IPS-20b (cell line): ENCODE results near the gene SORCS3.
"Not testable (repeated sequence)": the region's sequence is repeated elsewhere in the genome, so short reads cannot be mapped to it uniquely, and the experiment has no call there.

Experiments
- H3K27ac ChIP-seq: one replicate; pipeline ENCODE4 v1.5.1; 2013; ENCODE audit warnings: low read length
- H3K27me3 ChIP-seq: 2 replicates; pipeline ENCODE4 v1.6.1; 2013; ENCODE audit warnings: mild to moderate bottlenecking, low read length, inconsistent platforms; ENCODE audit not compliant: insufficient read depth
- H3K36me3 ChIP-seq: 2 replicates; pipeline ENCODE4 v1.6.1; 2013; ENCODE audit warnings: low read depth, mild to moderate bottlenecking, inconsistent platforms, low read length, moderate library complexity; ENCODE audit not compliant: insufficient read depth
- H3K4me1 ChIP-seq: 2 replicates; pipeline ENCODE4 v1.6.1; 2013; ENCODE audit warnings: mild to moderate bottlenecking, control low read depth, inconsistent platforms, low read length, moderate library complexity; ENCODE audit not compliant: insufficient read depth
- H3K4me3 ChIP-seq: 2 replicates; pipeline ENCODE4 v1.5.1; 2013; ENCODE audit warnings: mild to moderate bottlenecking, low read length, inconsistent platforms
- H3K9ac ChIP-seq: 2 replicates; pipeline ENCODE4 v1.6.1; 2013; ENCODE audit warnings: low read depth, mild to moderate bottlenecking, inconsistent platforms, low read length, moderate library complexity
- H3K9me3 ChIP-seq: 2 replicates; pipeline ENCODE4 v1.6.1; 2013; ENCODE audit warnings: mild to moderate bottlenecking, low read depth, low read length, inconsistent platforms; ENCODE audit not compliant: insufficient read depth

The SORCS3 gene

DNA sequence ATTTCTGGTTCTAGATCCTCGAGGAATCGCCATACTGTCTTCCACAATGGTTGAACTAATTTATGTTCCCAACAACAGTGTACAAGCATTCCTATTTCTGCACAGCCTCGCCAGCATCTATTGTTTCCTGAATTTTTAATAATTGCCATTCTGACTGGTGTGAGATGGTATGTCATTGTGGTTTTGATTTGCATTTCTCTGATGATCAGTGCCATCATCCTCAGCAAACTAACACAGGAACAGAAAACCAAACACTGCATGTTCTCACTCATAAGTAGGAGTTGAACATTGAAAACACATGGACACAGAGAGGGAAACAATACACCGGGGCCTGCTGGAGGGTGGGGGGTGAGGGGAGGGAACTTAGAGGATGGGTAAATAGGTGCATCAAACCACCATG, 62.2 kb downstream of the SORCS3 start:
- not testable (repeated sequence) for H3K4me3 ChIP-seq, H3K27ac ChIP-seq, H3K36me3 ChIP-seq, H3K9ac ChIP-seq, H3K9me3 ChIP-seq, H3K4me1 ChIP-seq, H3K27me3 ChIP-seq

DNA sequence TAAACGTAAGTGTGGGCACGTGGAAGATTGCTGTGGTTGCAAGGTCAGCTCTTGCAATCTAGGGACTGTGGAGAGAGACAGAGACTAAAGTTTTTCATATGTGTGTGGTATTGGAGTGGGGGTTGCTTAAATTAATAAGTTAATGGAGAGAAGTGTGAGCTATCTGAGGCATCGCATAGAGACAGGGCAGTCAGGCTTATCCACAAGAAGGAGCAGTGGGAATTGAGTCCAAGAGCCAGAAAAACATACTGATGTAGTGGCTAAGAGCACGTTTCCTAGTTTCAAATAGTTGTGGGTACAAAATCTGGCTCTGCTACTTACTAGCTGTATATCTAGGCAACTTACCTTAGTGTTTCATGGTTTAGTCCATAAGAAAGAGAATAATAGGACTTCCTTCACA, 65.8 kb downstream of the SORCS3 start:
- Histone ChIP-seq H3K4me1 (peaks cover 16% of the 10 kb centered on the region; the same call in 1 of the 2 replicates), H3K9me3 (no peaks in the 10 kb centered on the region), H3K36me3 (no peaks in the 10 kb centered on the region), H3K9ac (no peak overlapping the region), H3K27ac (no peak overlapping the region), H3K27me3 (no peaks in the 10 kb centered on the region), H3K4me3 (no peak overlapping the region)

DNA sequence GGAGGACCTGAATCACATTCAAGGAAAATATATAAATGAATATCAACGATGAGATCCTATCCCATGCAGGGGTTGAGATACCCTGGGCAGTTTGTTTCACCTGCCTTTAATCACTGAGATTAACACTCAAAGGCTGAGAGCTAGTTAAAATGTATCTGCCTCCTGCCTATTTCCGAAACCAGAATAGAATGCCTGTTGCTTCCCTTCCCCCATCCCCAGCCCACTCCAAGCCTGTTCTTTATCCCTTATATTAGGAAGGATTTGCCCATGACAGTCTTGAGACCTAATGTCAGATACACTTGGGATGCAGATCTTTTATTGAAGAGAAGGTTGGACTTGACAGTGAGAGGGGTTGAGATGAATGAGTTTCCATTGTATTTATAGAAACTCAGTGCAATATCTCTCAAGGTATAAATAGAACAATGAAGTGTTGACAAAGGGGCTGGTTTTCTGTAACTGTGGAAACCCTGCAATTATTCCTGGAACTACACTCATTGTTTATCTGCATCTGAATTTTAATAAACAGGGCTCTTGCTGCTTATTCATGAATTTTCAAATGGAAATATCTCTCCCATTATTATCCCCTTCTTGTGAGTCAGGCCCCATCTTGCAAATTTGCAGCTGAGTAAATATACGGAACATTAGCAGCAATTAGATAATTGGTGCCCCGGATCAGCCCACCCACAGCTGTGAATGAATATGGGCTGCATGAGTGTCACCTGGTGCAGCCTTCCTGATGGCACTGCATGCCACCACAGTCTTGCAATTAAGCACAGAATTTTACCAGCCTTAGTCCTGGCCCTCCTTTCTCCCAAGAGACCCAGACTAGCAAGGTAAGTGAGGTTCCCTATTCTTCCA, 66.7 kb downstream of the SORCS3 start:
- Histone ChIP-seq H3K27ac (no peak overlapping the region), H3K36me3 (no peaks in the 10 kb centered on the region), H3K4me1 (peaks cover 16% of the 10 kb centered on the region; the same call in 1 of the 2 replicates), H3K4me3 (peak overlapping the region; percentile 30; the same call in 1 of the 2 replicates), H3K27me3 (no peaks in the 10 kb centered on the region), H3K9ac (no peak overlapping the region), H3K9me3 (no peaks in the 10 kb centered on the region)

DNA sequence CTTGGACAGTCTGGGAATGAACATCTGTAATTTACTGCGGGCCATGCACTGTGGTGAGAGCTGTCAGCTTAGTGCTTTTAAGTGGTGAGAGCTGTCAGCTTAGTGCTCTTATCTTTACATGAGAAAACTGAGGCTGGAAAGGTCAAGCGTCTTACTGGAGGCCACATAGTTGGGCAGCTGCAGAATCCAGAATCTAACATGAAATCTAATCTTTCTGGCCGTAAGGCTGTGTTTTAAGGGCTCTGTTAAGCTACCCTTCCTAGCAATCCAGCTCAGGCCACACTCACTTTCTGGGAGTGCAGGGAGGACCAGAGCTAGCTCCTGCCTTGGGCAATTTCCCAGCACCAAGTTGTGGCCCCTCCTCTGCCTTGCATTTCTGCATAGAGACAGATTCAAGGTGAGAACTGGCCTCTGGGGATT, 70.2 kb downstream of the SORCS3 start:
- no peak overlapping the region for H3K9ac ChIP-seq
- H3K4me3 ChIP-seq, result no peak overlapping the region
- no peak overlapping the region for H3K27ac ChIP-seq
- H3K36me3 ChIP-seq, result no peaks in the 10 kb centered on the region
- H3K27me3 ChIP-seq, result no peaks in the 10 kb centered on the region
- peaks cover 16% of the 10 kb centered on the region; the same call in 1 of the 2 replicates for H3K4me1 ChIP-seq
- H3K9me3 ChIP-seq, result no peaks in the 10 kb centered on the region

DNA sequence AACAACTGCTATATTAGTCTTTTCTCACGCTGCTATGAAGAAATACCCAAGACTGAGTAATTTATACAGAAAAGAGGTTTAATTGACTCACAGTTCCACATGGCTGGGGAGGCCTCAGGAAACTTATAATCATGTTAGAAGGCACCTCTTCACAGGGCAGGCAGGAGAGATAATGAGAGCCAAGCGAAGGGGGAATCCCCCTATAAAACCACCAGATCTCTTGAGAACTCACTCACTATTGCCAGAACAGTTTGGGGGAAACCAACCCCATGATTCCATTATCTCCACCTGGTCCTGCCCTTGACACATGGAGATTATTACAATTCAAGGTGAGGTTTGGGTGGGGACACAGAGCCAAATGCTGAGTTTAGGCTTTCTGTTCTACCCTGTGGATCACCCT, 89.5 kb downstream of the SORCS3 start:
- not testable (repeated sequence) for H3K4me3 ChIP-seq, H3K9me3 ChIP-seq, H3K27me3 ChIP-seq, H3K27ac ChIP-seq, H3K9ac ChIP-seq, H3K36me3 ChIP-seq
- peaks cover 14% of the 10 kb centered on the region; the same call in 1 of the 2 replicates for H3K4me1 ChIP-seq

DNA sequence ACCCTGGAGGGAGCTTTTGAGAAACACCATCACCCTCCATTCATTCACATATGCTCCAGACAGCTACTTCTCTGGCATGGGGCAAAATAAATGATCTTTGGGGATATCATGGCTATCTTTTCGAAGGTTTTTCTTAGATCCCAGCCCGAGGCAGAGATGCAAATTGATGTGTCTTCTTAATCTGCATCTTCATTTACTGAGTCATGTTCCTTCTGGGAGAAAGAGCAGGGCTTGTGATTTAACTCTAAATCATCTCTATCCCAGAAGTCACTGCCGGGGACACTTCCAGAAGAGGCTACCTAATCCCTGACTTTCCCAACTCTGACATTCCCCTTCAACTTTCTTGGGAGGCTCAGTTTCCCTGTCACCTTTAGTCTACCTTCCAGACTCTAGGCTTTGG, 90.1 kb downstream of the SORCS3 start:
- Histone ChIP-seq H3K9me3 (peaks cover 2% of the 10 kb centered on the region; the same call in 1 of the 2 replicates), H3K36me3 (no peaks in the 10 kb centered on the region), H3K27ac (no peak overlapping the region), H3K4me1 (peaks cover 14% of the 10 kb centered on the region; the same call in 1 of the 2 replicates), H3K27me3 (no peaks in the 10 kb centered on the region), H3K4me3 (no peak overlapping the region), H3K9ac (no peak overlapping the region)

DNA sequence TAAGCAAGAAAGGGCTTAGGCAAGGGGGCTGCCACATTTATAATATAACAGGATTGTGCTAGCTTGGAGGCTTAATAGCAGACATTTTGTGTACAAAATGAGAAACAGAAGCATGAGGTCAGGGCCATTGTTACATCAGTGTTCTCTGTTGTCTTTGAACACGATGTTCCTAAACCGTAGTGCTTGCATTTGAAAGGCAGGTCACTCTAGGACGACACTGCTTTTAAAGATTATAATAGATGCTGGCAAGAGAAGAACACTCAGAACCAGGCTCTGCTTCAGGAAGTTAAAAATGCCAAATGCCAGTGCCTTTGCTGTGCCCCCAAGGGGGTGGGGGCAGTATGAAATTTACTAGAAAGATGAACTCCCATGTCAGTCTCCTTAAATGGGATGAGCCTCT, 91.1 kb downstream of the SORCS3 start:
- no peaks in the 10 kb centered on the region for H3K36me3 ChIP-seq
- no peak overlapping the region for H3K9ac ChIP-seq
- no peaks in the 10 kb centered on the region for H3K9me3 ChIP-seq
- H3K4me3 ChIP-seq, result no peak overlapping the region
- H3K27me3 ChIP-seq, result no peaks in the 10 kb centered on the region
- no peak overlapping the region for H3K27ac ChIP-seq
- peaks cover 14% of the 10 kb centered on the region; the same call in 1 of the 2 replicates for H3K4me1 ChIP-seq

DNA sequence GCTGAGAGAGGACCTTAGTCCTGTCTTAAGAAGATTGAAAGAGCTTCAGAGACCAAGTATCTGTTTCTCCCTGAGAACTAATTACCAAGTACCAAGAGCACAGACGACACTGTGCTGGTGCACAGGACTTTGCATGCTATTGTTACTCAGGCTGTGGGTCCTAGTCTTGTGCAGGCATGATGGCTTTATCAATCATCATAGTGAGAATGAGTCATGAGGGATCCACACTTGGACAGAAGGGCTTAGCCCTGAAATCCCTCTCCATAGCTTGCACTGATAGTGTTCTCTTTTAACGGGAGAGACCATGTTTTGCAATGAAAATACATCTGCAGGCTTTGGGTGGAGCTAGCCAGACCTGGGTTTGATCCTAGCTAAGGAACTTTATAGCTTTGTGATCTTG, 93.3 kb downstream of the SORCS3 start:
- Histone ChIP-seq H3K9ac (no peak overlapping the region; the same call in 1 of the 2 replicates), H3K27ac (no peak overlapping the region), H3K9me3 (no peaks in the 10 kb centered on the region), H3K4me3 (no peak overlapping the region; the same call in 1 of the 2 replicates), H3K4me1 (peaks cover 14% of the 10 kb centered on the region; the same call in 1 of the 2 replicates), H3K27me3 (no peaks in the 10 kb centered on the region), H3K36me3 (no peaks in the 10 kb centered on the region)

DNA sequence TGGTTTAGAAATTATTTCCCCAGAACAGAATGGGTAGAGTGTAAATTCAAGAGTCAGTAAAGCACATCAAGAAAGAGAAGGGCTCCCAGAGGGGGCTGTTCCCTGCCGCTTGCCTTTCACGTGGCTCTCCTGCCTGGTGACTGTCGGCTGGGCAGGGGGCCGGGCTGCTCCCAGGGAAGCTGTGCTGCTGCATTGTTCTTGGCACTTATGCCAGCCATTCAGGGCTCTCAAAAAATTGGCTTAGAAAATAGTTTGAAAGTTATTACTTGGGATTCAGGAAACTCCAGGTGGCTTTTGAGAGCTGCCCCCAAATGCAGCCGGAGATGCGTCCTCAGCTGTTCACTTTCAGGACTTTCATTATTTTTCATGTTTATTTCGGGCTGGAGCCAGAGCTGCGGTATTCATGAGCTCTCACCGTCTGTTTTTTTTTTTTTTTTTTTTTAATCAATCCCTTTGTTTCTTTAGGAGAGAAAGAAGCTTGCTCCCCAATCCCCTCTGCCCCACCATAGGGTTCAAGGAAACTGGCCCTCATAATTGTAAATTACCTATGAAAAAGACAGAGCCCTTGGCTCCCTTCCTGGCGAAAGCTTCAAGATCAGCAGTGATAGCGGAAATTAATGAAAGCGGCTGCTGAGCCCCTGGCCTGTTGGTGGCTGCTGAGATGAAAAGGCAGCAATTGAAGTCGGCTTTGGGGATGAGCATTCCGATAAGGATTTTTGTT, 94.1 kb downstream of the SORCS3 start:
- Histone ChIP-seq H3K9ac (peak overlapping the region; percentile 34; the same call in 1 of the 2 replicates), H3K36me3 (no peaks in the 10 kb centered on the region), H3K9me3 (no peaks in the 10 kb centered on the region), H3K4me3 (peak overlapping the region; percentile 57; the same call in 1 of the 2 replicates), H3K27ac (no peak overlapping the region), H3K27me3 (no peaks in the 10 kb centered on the region), H3K4me1 (peaks cover 14% of the 10 kb centered on the region; the same call in 1 of the 2 replicates)

DNA sequence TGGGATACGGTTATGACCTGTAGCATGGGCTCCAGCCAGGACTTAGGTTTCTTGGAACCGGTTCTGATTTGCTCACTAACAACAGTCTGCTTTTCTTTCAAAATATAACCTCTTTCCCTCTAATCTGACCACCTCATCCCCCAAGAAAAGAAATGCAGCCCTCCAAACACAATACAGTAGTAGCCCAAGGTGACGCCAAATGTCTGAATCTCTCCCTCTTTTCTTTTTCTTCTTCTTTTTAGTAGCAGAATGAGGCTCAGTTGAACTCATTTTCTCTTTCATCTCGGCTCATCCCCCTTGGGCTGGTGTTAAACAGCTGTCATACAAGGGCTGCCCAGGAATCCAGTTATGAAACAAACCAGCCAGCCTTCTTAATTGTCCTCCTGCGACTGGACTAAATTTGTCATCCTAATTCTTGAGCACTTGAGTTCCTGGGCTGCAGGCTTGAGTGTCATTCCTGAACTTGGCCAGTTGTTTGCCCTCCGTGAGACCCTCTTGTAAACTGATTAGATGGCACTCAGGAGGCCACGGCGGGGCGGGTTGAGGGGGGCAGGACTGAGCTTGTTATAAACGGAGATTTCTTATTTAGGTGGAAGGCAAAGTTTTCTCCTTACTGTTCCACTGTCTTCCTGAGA, 94.8 kb downstream of the SORCS3 start:
- Histone ChIP-seq H3K9ac (peak overlapping the region; percentile 34; the same call in 1 of the 2 replicates), H3K9me3 (no peaks in the 10 kb centered on the region), H3K27ac (no peak overlapping the region), H3K36me3 (no peaks in the 10 kb centered on the region), H3K4me1 (peaks cover 14% of the 10 kb centered on the region; the same call in 1 of the 2 replicates), H3K27me3 (no peaks in the 10 kb centered on the region), H3K4me3 (peak overlapping the region; percentile 57; the same call in 1 of the 2 replicates)

DNA sequence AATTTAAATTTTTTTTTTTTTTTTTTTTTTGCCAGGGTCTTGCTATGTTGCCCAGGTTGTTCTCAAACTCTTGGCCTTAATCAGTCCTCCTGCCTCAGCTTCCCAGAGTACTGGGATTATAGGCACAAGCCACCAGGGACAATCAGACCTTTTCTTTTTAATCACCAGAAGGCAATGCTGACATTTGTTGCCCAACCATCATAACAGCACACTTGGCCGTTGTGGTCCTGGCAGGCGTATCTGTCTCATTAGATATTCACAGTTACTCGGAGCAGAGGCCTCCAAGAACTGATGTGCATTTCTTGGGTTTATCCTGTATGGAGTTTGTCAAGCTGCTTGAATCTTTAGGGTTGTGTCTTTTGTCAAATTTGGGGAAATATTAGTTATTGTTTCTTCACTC, 100.0 kb downstream of the SORCS3 start:
- H3K27ac ChIP-seq, result no peak overlapping the region
- no peaks in the 10 kb centered on the region for H3K27me3 ChIP-seq
- H3K4me3 ChIP-seq, result no peak overlapping the region
- no peaks in the 10 kb centered on the region for H3K36me3 ChIP-seq
- no peak overlapping the region for H3K9ac ChIP-seq
- H3K9me3 ChIP-seq, result no peaks in the 10 kb centered on the region
- no peaks in the 10 kb centered on the region; the same call in 1 of the 2 replicates for H3K4me1 ChIP-seq
